B cell (primary cell): ENCODE results near the gene GTF2IRD1.

Experiments
- CTCF ChIP-seq: fragments of 200-600 bp; IDR thresholded peaks from one replicate; pipeline ENCODE4 v1.8.0; 2022; ENCODE audit warnings: antibody characterized with exemption, mild to moderate bottlenecking
- EZH2 ChIP-seq: IDR thresholded peaks from 2 replicates; pipeline ENCODE4 v1.6.1; 2012; ENCODE audit warnings: borderline replicate concordance, low read depth, mild to moderate bottlenecking, moderate library complexity, low read length; ENCODE audit not compliant: insufficient read depth, poor library complexity, severe bottlenecking

GRCh38 chr7:74479066-74479781 lies 25.5 kb downstream of the GTF2IRD1 start:
- no peak for TF ChIP-seq CTCF
- TF ChIP-seq EZH2: no peak
